Neural progenitor cell (in vitro differentiated cells): ENCODE results near the gene PEF1. TPM values are rescaled to one million over a fixed set of nuclear protein-coding genes. Genes with fewer than 3 reads are reported as not detected.

Experiments used
- DNase-seq: peaks from one replicate; pipeline ENCODE4 v3.0.0-alpha.2; 2016; ENCODE audit warnings: low spot score
- H2AFZ ChIP-seq: fragments of 200-600 bp; sonication (generic); replicated peaks from 2 replicates; pipeline ENCODE4 v1.6.1; 2016; ENCODE audit warnings: antibody characterized with exemption
- H3F3A ChIP-seq: fragments of 200-600 bp; sonication (generic); 2 replicates; pipeline ENCODE4 v1.6.1; 2016; ENCODE audit warnings: antibody characterized with exemption, low read depth
- H3K27ac ChIP-seq: fragments of 200-600 bp; sonication (generic); 2 replicates; pipeline ENCODE4 v1.5.1; 2016; ENCODE audit warnings: mild to moderate bottlenecking
- H3K27me3 ChIP-seq: fragments of 200-600 bp; sonication (generic); 2 replicates; pipeline ENCODE4 v1.6.1; 2016; ENCODE audit warnings: mild to moderate bottlenecking, moderate library complexity
- H3K36me3 ChIP-seq: fragments of 200-600 bp; sonication (generic); 2 replicates; pipeline ENCODE4 v1.5.1; 2016
- H3K4me1 ChIP-seq: fragments of 200-600 bp; sonication (generic); 2 replicates; pipeline ENCODE4 v1.6.1; 2016; ENCODE audit warnings: mixed run types
- H3K4me2 ChIP-seq: fragments of 200-600 bp; sonication (generic); 2 replicates; pipeline ENCODE4 v1.6.1; 2016
- H3K4me3 ChIP-seq: fragments of 200-600 bp; sonication (generic); 2 replicates; pipeline ENCODE4 v1.5.1; 2016
- H3K79me2 ChIP-seq: fragments of 200-600 bp; sonication (generic); 2 replicates; pipeline ENCODE4 v1.6.1; 2016; ENCODE audit warnings: low read depth
- H3K9ac ChIP-seq: fragments of 200-600 bp; sonication (generic); 2 replicates; pipeline ENCODE4 v1.6.1; 2016
- H3K9me3 ChIP-seq: fragments of 200-600 bp; sonication (generic); 2 replicates; pipeline ENCODE4 v1.5.1; 2016; ENCODE audit warnings: low read depth
- H4K20me1 ChIP-seq: fragments of 200-600 bp; sonication (generic); 2 replicates; pipeline ENCODE4 v1.6.1; 2016; ENCODE audit warnings: low read depth
- H3K27ac Mint-ChIP-seq: 3 replicates; pipeline ENCODE4 v1.8.0; 2021; ENCODE audit warnings: mixed read lengths
- H3K27me3 Mint-ChIP-seq: 2 replicates; pipeline ENCODE4 v1.8.0; 2022; ENCODE audit warnings: low read depth, mild to moderate bottlenecking, inconsistent platforms, moderate library complexity, mixed read lengths; ENCODE audit not compliant: insufficient read depth
- H3K36me3 Mint-ChIP-seq: 3 replicates; pipeline ENCODE4 v1.8.0; 2021; ENCODE audit warnings: mixed read lengths
- H3K4me1 Mint-ChIP-seq: 3 replicates; pipeline ENCODE4 v1.8.0; 2021; ENCODE audit warnings: mixed read lengths
- H3K4me3 Mint-ChIP-seq: 3 replicates; pipeline ENCODE4 v1.8.0; 2021; ENCODE audit warnings: mild to moderate bottlenecking, moderate library complexity, mixed read lengths
- H3K9me3 Mint-ChIP-seq: 3 replicates; pipeline ENCODE4 v1.8.0; 2020; ENCODE audit warnings: mixed read lengths
- EZH2 ChIP-seq: fragments of 200-600 bp; sonication (generic); IDR thresholded peaks from 2 replicates; pipeline ENCODE4 v1.6.1; 2017; ENCODE audit warnings: antibody characterized with exemption, mild to moderate bottlenecking, moderate library complexity
- EZH2phosphoT487 ChIP-seq: fragments of 200-600 bp; sonication (generic); IDR thresholded peaks from 2 replicates; pipeline ENCODE4 v1.6.1; 2017; ENCODE audit warnings: antibody characterized with exemption
- total RNA-seq: library from RNA; depleted of rRNA; stranded (reverse); fragments of >200 nt; gene quantifications from 2 replicates; pipeline ENCODE4 v1.2.3, GENCODE V29; 2015; ENCODE audit warnings: low replicate concordance
- TF ChIP-seq, protein P1 (sequence below): fragments of 200-600 bp; sonication (generic); IDR thresholded peaks from 2 replicates; pipeline ENCODE4 v1.5.1; 2017; ENCODE audit warnings: antibody characterized with exemption, mild to moderate bottlenecking

The PEF1 gene
- total RNA-seq, 1 donor from 2014 or later = 30.7 TPM

DNA sequence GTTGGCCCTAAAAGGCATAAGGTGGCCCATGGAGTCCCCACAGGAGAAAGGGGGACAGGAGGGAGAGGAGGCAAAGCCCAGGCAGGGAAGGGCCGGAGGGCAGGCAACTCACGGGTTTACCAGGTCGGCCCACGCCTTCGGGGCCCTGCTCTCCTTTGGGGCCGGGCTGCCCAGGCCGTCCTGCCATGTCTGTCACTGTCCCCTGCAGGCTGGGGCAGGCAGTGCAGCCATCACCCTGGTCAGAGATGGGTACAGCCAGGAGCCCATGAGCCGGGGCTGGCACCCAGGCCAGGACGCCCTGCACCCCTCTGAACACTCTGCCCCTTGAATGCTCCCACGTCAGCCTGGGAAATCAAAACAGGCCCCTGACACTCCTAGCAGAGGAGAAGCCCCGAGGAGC, 39.3 kb upstream of the PEF1 start:
- H3K4me3 ChIP-seq = no peak overlapping the region

DNA sequence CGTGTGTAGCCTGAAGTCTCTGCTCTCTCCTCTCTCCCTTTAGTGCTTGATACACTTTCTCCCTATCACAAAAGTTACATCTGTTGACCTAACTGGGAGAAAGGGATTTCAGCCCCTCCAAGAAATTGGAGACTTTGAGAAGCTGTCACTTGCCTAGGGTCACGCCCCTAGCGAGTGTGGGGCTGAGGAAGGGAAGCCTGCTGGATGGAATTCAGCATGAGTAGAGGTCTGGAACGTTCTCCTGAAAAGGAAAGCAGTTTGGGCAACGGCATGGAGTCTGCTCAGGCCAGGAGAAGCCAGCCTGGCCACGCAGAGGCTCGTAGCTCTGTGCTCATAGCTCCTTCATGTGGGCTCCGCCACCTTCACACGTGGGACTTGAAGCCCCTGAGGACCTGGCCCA, 36.7 kb upstream of the PEF1 start:
- DNase-seq = peak; percentile 37
- H3K27ac ChIP-seq = no peak overlapping the region
- no peaks in the 10 kb centered on the region for H3K9me3 ChIP-seq
- Mint-ChIP-seq H3K27ac (peak overlapping the region; percentile 76), H3K4me3 (no peak overlapping the region), H3K36me3 (no peaks in the 10 kb centered on the region), H3K27me3 (peaks cover 14% of the 10 kb centered on the region), H3K9me3 (no peaks in the 10 kb centered on the region), H3K4me1 (peaks cover 18% of the 10 kb centered on the region)
- H3F3A ChIP-seq = no peaks in the 10 kb centered on the region
- H3K4me2 ChIP-seq = no peak overlapping the region
- TF ChIP-seq EZH2 = no peak
- TF ChIP-seq EZH2phosphoT487 = no peak
- peak overlapping the region; percentile 32 for H3K9ac ChIP-seq
- no peaks in the 10 kb centered on the region for H3K36me3 ChIP-seq
- no peak overlapping the region for H2AFZ ChIP-seq
- no peaks in the 10 kb centered on the region for H3K79me2 ChIP-seq
- no peaks in the 10 kb centered on the region for H3K27me3 ChIP-seq
- no peaks in the 10 kb centered on the region for H4K20me1 ChIP-seq
- no peak overlapping the region for H3K4me3 ChIP-seq
- H3K4me1 ChIP-seq = no peaks in the 10 kb centered on the region

More for the DNA sequence above, 39.3 kb upstream of the PEF1 start:
- Mint-ChIP-seq H3K27me3 (peaks cover 16% of the 10 kb centered on the region), H3K27ac (no peak overlapping the region), H3K4me1 (peaks cover 28% of the 10 kb centered on the region), H3K36me3 (no peaks in the 10 kb centered on the region), H3K4me3 (no peak overlapping the region), H3K9me3 (no peaks in the 10 kb centered on the region)
- no peak overlapping the region for H3K9ac ChIP-seq
- H3F3A ChIP-seq = no peaks in the 10 kb centered on the region
- no peaks in the 10 kb centered on the region for H4K20me1 ChIP-seq
- no peaks in the 10 kb centered on the region for H3K36me3 ChIP-seq
- no peak overlapping the region for H3K4me2 ChIP-seq
- H2AFZ ChIP-seq = no peak overlapping the region
- H3K9me3 ChIP-seq = no peaks in the 10 kb centered on the region
- TF ChIP-seq, protein P1, sequence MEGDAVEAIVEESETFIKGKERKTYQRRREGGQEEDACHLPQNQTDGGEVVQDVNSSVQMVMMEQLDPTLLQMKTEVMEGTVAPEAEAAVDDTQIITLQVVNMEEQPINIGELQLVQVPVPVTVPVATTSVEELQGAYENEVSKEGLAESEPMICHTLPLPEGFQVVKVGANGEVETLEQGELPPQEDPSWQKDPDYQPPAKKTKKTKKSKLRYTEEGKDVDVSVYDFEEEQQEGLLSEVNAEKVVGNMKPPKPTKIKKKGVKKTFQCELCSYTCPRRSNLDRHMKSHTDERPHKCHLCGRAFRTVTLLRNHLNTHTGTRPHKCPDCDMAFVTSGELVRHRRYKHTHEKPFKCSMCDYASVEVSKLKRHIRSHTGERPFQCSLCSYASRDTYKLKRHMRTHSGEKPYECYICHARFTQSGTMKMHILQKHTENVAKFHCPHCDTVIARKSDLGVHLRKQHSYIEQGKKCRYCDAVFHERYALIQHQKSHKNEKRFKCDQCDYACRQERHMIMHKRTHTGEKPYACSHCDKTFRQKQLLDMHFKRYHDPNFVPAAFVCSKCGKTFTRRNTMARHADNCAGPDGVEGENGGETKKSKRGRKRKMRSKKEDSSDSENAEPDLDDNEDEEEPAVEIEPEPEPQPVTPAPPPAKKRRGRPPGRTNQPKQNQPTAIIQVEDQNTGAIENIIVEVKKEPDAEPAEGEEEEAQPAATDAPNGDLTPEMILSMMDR = peak; percentile 43
- no peak for TF ChIP-seq EZH2
- H3K27ac ChIP-seq = no peak overlapping the region
- H3K4me1 ChIP-seq = no peaks in the 10 kb centered on the region
- no peaks in the 10 kb centered on the region for H3K79me2 ChIP-seq
- no peaks in the 10 kb centered on the region for H3K27me3 ChIP-seq
- DNase-seq = peak; percentile 45

DNA sequence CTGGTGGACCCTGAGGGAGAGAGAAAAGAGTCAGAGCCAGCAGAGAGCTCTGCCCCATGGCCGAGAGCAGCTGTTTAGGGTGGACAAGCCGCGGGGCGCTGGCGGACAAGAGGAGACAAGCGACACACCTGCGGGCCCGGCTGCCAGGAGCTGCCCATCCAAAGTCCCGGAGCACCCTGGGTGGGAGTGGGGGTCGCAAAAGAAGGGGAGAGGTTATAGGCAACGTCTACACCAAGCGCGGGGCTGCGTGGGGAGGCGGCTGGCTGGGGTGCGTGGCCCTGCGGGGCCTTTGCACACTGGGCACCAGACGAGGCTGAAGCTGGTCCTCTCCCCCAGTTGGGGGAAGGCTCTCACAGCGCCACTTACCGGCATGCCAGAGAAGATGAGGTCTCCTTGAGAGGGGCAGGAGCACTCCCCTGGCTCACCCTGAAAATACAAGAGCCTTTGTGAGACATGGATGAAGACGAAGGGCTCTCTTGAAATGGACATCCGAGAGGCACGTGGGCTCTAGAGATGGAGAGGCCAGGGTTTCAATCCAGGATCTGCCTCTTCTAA, 35.1 kb upstream of the PEF1 start:
- TF ChIP-seq, protein P1 = no peak
- TF ChIP-seq EZH2phosphoT487 (no peak), EZH2 (no peak)
- Mint-ChIP-seq H3K9me3 (no peaks in the 10 kb centered on the region), H3K27ac (peak overlapping the region; percentile 39), H3K27me3 (peaks cover 13% of the 10 kb centered on the region), H3K4me3 (no peak overlapping the region), H3K36me3 (no peaks in the 10 kb centered on the region), H3K4me1 (peaks cover 19% of the 10 kb centered on the region)
- Histone ChIP-seq H3K4me2 (no peak overlapping the region), H3K27me3 (no peaks in the 10 kb centered on the region), H3K79me2 (no peaks in the 10 kb centered on the region), H3K9ac (no peak overlapping the region), H4K20me1 (no peaks in the 10 kb centered on the region), H3K27ac (no peak overlapping the region), H3K36me3 (no peaks in the 10 kb centered on the region), H3K9me3 (no peaks in the 10 kb centered on the region), H3K4me1 (no peaks in the 10 kb centered on the region), H3K4me3 (no peak overlapping the region), H3F3A (no peaks in the 10 kb centered on the region), H2AFZ (no peak overlapping the region)
- no peak for DNase-seq

DNA sequence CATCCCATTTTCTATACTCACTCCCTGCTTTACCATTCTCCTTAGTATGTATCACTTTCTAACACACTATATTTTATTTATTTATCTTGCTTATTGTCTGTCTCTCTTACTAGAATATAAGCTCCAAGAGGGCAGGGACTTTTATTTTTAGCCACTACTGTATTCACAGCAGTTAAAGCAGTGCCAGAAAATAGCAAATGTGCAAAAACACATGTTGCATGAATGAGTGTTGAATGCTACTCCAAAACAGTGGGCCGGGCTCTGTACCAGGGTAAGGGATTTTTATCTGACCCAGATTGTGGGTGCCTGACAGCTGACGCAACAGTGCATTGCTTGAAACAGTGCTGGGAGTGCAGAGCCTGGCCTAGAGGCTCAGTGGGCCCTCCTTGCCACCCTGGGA, 34.4 kb upstream of the PEF1 start:
- H3K9ac ChIP-seq = no peak overlapping the region
- no peaks in the 10 kb centered on the region for H3K79me2 ChIP-seq
- no peaks in the 10 kb centered on the region for H3K36me3 ChIP-seq
- H3K4me1 ChIP-seq = no peaks in the 10 kb centered on the region
- no peak overlapping the region for H2AFZ ChIP-seq
- Mint-ChIP-seq H3K9me3 (no peaks in the 10 kb centered on the region), H3K4me3 (no peak overlapping the region), H3K36me3 (no peaks in the 10 kb centered on the region), H3K27ac (no peak overlapping the region), H3K4me1 (peaks cover 22% of the 10 kb centered on the region), H3K27me3 (peaks cover 13% of the 10 kb centered on the region)
- H3K27me3 ChIP-seq = no peaks in the 10 kb centered on the region
- no peaks in the 10 kb centered on the region for H3F3A ChIP-seq
- no peaks in the 10 kb centered on the region for H4K20me1 ChIP-seq
- no peak overlapping the region for H3K4me3 ChIP-seq
- no peaks in the 10 kb centered on the region for H3K9me3 ChIP-seq
- no peak overlapping the region for H3K4me2 ChIP-seq
- TF ChIP-seq EZH2 (no peak), EZH2phosphoT487 (no peak)
- TF ChIP-seq, protein P1 = no peak
- H3K27ac ChIP-seq = no peak overlapping the region
- no peak for DNase-seq
